Vagina (tissue), 2 donors: ENCODE data around the gene HYDIN.

Source experiments
- POLR2AphosphoS5 ChIP-seq, 2 donors: sonication (generic); formaldehyde crosslinking; IDR thresholded peaks; one replicate each; pipeline ENCODE4 v1.9.0; 2017; ENCODE audit warnings: antibody characterized with exemption in 2 of 2, mild to moderate bottlenecking in 2 of 2, low read depth in 1 of 2; ENCODE audit not compliant: insufficient read depth in 1 of 2
- TF ChIP-seq, protein P1 (sequence below), 3 experiments: fragments of 450-650 bp in 2 of 3; fragments of 200-600 bp in 1 of 3; sonication (generic) in 1 of 3; IDR thresholded peaks; one replicate each; pipeline ENCODE4 v1.5.1; 2017 to 2019; ENCODE audit warnings: antibody characterized with exemption in 3 of 3, mild to moderate bottlenecking in 2 of 3, moderate library complexity in 2 of 3

DNA sequence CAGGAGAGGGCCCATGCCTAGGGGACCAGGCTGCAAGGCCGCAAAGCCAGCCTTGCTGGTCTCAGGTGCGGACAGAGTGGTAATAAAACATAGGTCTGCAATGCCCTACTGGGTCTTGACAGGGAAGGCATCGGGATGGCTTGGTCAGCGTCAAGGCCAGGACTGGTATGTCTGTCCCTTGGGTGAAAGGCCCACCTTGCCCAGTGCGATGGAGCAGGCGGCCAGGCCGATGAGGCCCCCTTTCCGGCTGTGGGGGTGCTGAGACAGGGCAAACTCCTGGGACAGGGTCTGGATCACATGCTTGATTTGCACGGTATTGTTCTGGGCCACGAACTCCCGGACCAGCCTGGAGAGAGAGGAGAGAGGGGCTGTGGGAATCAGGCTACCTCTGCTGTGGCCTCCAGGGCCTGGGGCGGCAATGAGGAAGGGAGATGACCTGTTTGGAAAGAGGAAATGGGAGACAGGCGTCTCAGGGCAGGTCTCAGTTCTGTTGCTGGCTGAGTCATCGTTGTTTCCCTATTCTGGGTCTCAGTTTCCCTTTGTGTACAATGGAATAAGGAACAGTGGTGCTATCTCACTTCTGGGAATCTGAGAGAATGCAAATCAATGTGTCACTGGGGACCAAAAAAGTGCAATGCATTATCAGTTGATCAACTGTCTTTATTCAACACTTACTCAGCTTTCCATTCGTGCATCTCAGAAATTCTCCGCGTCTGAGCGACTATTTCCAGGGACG lies 444.3 kb downstream of the HYDIN start:
- TF ChIP-seq POLR2AphosphoS5 (IDR thresholded peaks at IDR 0.05; ENCODE audit: insufficient read depth in 1 of 2, low read depth in 1 of 2) = no peak
- TF ChIP-seq, protein P1, sequence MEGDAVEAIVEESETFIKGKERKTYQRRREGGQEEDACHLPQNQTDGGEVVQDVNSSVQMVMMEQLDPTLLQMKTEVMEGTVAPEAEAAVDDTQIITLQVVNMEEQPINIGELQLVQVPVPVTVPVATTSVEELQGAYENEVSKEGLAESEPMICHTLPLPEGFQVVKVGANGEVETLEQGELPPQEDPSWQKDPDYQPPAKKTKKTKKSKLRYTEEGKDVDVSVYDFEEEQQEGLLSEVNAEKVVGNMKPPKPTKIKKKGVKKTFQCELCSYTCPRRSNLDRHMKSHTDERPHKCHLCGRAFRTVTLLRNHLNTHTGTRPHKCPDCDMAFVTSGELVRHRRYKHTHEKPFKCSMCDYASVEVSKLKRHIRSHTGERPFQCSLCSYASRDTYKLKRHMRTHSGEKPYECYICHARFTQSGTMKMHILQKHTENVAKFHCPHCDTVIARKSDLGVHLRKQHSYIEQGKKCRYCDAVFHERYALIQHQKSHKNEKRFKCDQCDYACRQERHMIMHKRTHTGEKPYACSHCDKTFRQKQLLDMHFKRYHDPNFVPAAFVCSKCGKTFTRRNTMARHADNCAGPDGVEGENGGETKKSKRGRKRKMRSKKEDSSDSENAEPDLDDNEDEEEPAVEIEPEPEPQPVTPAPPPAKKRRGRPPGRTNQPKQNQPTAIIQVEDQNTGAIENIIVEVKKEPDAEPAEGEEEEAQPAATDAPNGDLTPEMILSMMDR (IDR thresholded peaks at IDR 0.05) = no peak
